Measurements from ENCODE around the gene UBQLN1.

UBQLN1 gene

DNA sequence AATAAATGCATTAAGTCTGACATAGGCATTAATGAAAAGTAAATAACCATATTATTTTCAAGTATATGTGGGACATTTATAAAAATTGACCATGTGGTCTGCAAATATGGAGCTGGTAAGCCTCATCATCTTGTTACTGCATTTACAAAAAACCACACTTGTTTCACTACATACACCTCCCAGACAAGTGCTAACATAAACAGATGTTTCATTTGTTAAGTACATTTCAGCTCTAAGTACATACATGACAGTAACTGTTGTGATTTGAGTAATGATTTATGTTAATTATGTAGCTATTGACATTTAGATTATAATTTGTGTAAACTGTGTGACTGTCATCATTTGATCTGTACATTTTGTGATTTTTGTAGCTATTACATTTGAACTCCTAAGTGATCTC is 70.9 kb downstream of the UBQLN1 start:
- no peak overlapping the region for H3K4me3 ChIP-seq
- no peak overlapping the region for H3K9ac ChIP-seq (ENCODE audit: insufficient read length)
- H3K9me3 ChIP-seq (ENCODE audit: low read depth, low read length), result no peaks in the 10 kb centered on the region
- peaks cover 12% of the 10 kb centered on the region for H3K36me3 ChIP-seq (ENCODE audit: insufficient read depth, low read length)
- TF ChIP-seq FOXP2 (optimal IDR thresholded peaks at IDR 0.05; ENCODE audit: control extremely low read depth, extremely low read length, insufficient read depth), result no peak
- TF ChIP-seq EZH2 (IDR thresholded peaks at IDR 0.05), result no peak
- no peak for TF ChIP-seq POLR2AphosphoS5 (IDR thresholded peaks at IDR 0.05; ENCODE audit: borderline replicate concordance, low read depth, low read length)
- DNase-seq (ENCODE audit: low read depth, low spot score), result no peak
- no peak overlapping the region for H3K27ac ChIP-seq

GRCh38 chr9:83633676-83634075 is 74.1 kb downstream of the UBQLN1 start:
- TF ChIP-seq POLR2AphosphoS5 (IDR thresholded peaks at IDR 0.05; ENCODE audit: borderline replicate concordance, low read depth, low read length) (no peak), FOXP2 (optimal IDR thresholded peaks at IDR 0.05; ENCODE audit: control extremely low read depth, extremely low read length, insufficient read depth) (no peak), EZH2 (IDR thresholded peaks at IDR 0.05) (no peak)
- Histone ChIP-seq H3K9ac (ENCODE audit: insufficient read length) (no peak overlapping the region), H3K27ac (0 out of 2 replicates have a peak overlapping the region, but pooled peaks have one; percentile 5), H3K36me3 (ENCODE audit: insufficient read depth, low read length) (peaks cover 22% of the 10 kb centered on the region), H3K4me3 (no peak overlapping the region), H3K9me3 (ENCODE audit: low read depth, low read length) (no peaks in the 10 kb centered on the region)
- DNase-seq (ENCODE audit: low read depth, low spot score), result no peak

- no peak for DNase-seq (ENCODE audit: low read depth, low spot score)
- Histone ChIP-seq H3K9ac (ENCODE audit: insufficient read length) (no peak overlapping the region), H3K9me3 (ENCODE audit: low read depth, low read length) (no peaks in the 10 kb centered on the region), H3K36me3 (ENCODE audit: insufficient read depth, low read length) (peaks cover 22% of the 10 kb centered on the region), H3K27ac (0 out of 2 replicates have a peak overlapping the region, but pooled peaks have one; percentile 5), H3K4me3 (no peak overlapping the region)
- TF ChIP-seq FOXP2 (optimal IDR thresholded peaks at IDR 0.05; ENCODE audit: control extremely low read depth, extremely low read length, insufficient read depth) (no peak), EZH2 (IDR thresholded peaks at IDR 0.05) (no peak), POLR2AphosphoS5 (IDR thresholded peaks at IDR 0.05; ENCODE audit: borderline replicate concordance, low read depth, low read length) (no peak)
Observed at GRCh38 chr9:83633255-83633654, 74.5 kb downstream of the UBQLN1 start.

DNA sequence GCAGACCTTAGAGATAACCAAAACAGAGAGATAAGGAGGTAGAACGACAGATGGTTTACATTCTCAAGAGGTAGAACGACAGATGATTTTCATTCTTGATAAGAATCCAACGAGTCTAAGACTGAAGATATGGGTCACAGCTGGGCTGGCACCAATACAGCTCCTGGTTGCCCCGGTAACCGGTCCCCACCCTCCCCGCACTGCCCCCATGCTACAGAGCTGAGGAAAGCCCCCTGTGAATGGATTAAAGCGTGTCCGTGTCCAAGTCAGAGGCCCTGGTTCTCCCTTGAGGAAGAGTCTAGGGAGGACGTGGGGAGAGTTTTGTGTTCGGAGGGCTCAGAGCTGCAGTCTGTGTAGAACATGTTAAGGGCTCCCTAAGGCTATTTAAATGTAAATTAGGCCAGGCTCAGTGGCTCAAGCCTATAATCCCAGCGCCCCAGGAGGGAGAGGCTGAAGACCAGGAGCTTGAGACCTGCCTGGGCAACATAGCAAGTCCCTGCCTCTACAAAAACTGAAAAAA is 76.8 kb downstream of the UBQLN1 start:
- TF ChIP-seq POLR2AphosphoS5 (IDR thresholded peaks at IDR 0.05; ENCODE audit: borderline replicate concordance, low read depth, low read length) (no peak), EZH2 (IDR thresholded peaks at IDR 0.05) (no peak), FOXP2 (optimal IDR thresholded peaks at IDR 0.05; ENCODE audit: control extremely low read depth, extremely low read length, insufficient read depth) (no peak)
- Histone ChIP-seq H3K4me3 (peak overlapping the region; percentile 42), H3K9ac (ENCODE audit: insufficient read length) (no peak overlapping the region), H3K36me3 (ENCODE audit: insufficient read depth, low read length) (peaks cover 16% of the 10 kb centered on the region), H3K27ac (peak overlapping the region; percentile 62), H3K9me3 (ENCODE audit: low read depth, low read length) (no peaks in the 10 kb centered on the region)
- no peak for DNase-seq (ENCODE audit: low read depth, low spot score)

DNA sequence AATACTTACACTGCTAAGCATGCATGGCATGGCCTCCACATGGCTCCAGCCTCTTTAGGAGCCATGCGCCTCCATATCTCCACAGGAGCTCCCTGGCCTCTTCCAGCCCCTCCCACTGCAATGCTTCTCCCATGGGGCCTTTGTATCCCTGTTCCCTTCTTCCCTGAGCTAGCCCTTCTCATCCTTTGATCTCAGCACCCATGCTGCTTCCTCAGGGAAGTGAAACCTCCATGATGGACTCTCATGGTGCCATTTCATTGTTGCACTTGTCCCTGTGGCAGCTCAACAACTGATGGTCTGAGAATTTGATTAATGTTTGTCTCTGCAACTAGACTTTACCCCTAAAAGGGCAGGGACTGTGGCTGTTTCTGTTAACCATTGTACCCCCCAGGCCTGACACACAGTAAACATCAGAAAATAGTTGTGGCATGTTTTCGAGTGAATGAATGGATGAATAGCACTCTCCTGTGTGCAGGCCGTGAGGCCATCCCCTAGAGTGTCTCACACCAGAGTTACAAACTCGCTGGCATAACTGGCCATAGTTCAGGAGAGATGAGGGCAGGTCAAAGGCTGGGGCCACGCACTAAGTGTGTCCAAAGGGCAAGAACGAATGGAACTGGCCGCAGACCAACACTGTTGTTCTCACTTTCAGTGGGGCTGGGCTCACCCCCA is 78.2 kb downstream of the UBQLN1 start:
- H3K4me3 ChIP-seq, result no peak overlapping the region
- TF ChIP-seq POLR2AphosphoS5 (IDR thresholded peaks at IDR 0.05; ENCODE audit: borderline replicate concordance, low read depth, low read length) (no peak), EZH2 (IDR thresholded peaks at IDR 0.05) (no peak), FOXP2 (optimal IDR thresholded peaks at IDR 0.05; ENCODE audit: control extremely low read depth, extremely low read length, insufficient read depth) (no peak)
- peaks cover 13% of the 10 kb centered on the region for H3K36me3 ChIP-seq (ENCODE audit: insufficient read depth, low read length)
- no peak overlapping the region for H3K9ac ChIP-seq (ENCODE audit: insufficient read length)
- no peak for DNase-seq (ENCODE audit: low read depth, low spot score)
- no peaks in the 10 kb centered on the region for H3K9me3 ChIP-seq (ENCODE audit: low read depth, low read length)
- no peak overlapping the region for H3K27ac ChIP-seq

DNA sequence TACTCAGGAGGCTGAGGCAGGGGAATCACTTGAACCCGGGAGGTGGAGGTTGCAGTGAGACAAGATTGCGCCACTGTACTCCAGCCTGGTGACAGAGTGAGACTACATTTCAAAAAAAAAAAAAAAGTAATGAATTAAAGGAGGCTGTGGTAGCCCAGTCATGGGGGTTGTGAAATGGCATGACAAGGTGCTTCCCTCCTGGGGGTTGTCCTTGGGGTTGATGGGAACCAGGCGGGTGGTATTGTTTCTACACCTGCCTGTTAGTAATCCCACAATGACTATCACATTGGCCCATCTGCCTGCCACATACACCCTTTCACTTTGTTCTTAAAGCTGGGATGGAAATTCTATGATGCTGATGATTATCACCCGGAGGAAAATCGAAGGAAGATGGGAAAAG is 79.2 kb downstream of the UBQLN1 start:
- no peak for TF ChIP-seq POLR2AphosphoS5 (IDR thresholded peaks at IDR 0.05; ENCODE audit: borderline replicate concordance, low read depth, low read length)
- no peak for TF ChIP-seq EZH2 (IDR thresholded peaks at IDR 0.05)
- Histone ChIP-seq H3K9ac (ENCODE audit: insufficient read length) (no peak overlapping the region), H3K36me3 (ENCODE audit: insufficient read depth, low read length) (peaks cover 13% of the 10 kb centered on the region), H3K4me3 (no peak overlapping the region), H3K9me3 (ENCODE audit: low read depth, low read length) (no peaks in the 10 kb centered on the region), H3K27ac (no peak overlapping the region)
- DNase-seq (ENCODE audit: low read depth, low spot score), result no peak

DNA sequence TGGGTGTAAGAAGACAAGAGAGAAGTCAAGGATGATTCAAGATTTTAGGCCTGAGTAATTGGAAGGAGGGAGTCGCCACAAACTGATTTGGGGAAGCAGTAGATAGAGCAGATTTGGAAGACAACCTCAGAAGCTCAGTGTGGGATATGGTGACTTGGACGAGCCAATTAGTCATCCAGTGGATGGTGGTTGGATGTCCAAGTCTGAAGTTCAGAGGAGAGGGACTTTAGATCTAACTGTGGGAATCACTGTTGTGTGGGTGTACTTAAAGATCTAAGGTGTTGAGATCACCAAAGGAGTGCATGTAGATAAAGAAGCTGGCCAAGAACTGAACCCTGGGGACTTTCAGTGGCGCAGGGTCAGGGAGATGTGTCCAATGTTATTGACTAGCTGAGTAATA is 82.6 kb downstream of the UBQLN1 start:
- no peaks in the 10 kb centered on the region for H3K9me3 ChIP-seq (ENCODE audit: low read depth, low read length)
- H3K27ac ChIP-seq, result no peak overlapping the region
- peaks cover 9% of the 10 kb centered on the region for H3K36me3 ChIP-seq (ENCODE audit: insufficient read depth, low read length)
- TF ChIP-seq FOXP2 (optimal IDR thresholded peaks at IDR 0.05; ENCODE audit: control extremely low read depth, extremely low read length, insufficient read depth), result no peak
- TF ChIP-seq EZH2 (IDR thresholded peaks at IDR 0.05), result no peak
- H3K4me3 ChIP-seq, result no peak overlapping the region
- no peak overlapping the region for H3K9ac ChIP-seq (ENCODE audit: insufficient read length)
- no peak for DNase-seq (ENCODE audit: low read depth, low spot score)

- Histone ChIP-seq H3K9me3 (ENCODE audit: low read depth, low read length) (no peaks in the 10 kb centered on the region), H3K4me3 (peak overlapping the region; percentile 76), H3K9ac (ENCODE audit: insufficient read length) (peak overlapping the region; percentile 76), H3K36me3 (ENCODE audit: insufficient read depth, low read length) (0 out of 2 replicates have a peak, but pooled peaks cover 3% of the 10 kb centered on the region), H3K27ac (peak overlapping the region; percentile 34)
- no peak for TF ChIP-seq EZH2 (IDR thresholded peaks at IDR 0.05)
- TF ChIP-seq FOXP2 (optimal IDR thresholded peaks at IDR 0.05; ENCODE audit: control extremely low read depth, extremely low read length, insufficient read depth), result no peak
- no peak for TF ChIP-seq POLR2AphosphoS5 (IDR thresholded peaks at IDR 0.05; ENCODE audit: borderline replicate concordance, low read depth, low read length)
- no peak for DNase-seq (ENCODE audit: low read depth, low spot score)
Observed at GRCh38 chr9:83623679-83624076, 84.1 kb downstream of the UBQLN1 start.
